Neural cell (in vitro differentiated cells): ENCODE results near the gene ZHX3. TPM values are rescaled to one million over a fixed set of nuclear protein-coding genes. Genes with fewer than 3 reads are reported as not detected.

Experiments
- H2AFZ ChIP-seq: fragments of 200-600, 300-800 bp; sonication (generic), shearing (Covaris generic); 2 replicates; pipeline ENCODE4 v1.6.0; 2014; ENCODE audit warnings: low read depth, mild to moderate bottlenecking, antibody characterized with exemption, low read length, moderate library complexity
- H3F3A ChIP-seq: fragments of 200-600 bp; shearing (Covaris generic); 2 replicates; pipeline ENCODE4 v1.6.1; 2016; ENCODE audit warnings: mild to moderate bottlenecking, moderate library complexity, mixed read lengths, antibody characterized with exemption, low read length; ENCODE audit not compliant: insufficient read depth, poor library complexity, severe bottlenecking
- H3K27ac ChIP-seq: fragments of 200-600, 300-800 bp; sonication (generic), shearing (Covaris generic); 2 replicates; pipeline ENCODE4 v1.5.1; 2014; ENCODE audit warnings: mild to moderate bottlenecking, low read length, moderate library complexity
- H3K27me3 ChIP-seq: fragments of 300-800, 200-600 bp; sonication (generic), shearing (Covaris generic); 2 replicates; pipeline ENCODE4 v1.6.0; 2014; ENCODE audit warnings: mild to moderate bottlenecking, low read depth, low read length, moderate library complexity; ENCODE audit not compliant: insufficient read depth
- H3K36me3 ChIP-seq: fragments of 300-800, 200-600 bp; sonication (generic), shearing (Covaris generic); 2 replicates; pipeline ENCODE4 v1.5.1; 2014; ENCODE audit warnings: mild to moderate bottlenecking, antibody characterized with exemption, low read length, moderate library complexity; ENCODE audit not compliant: insufficient read depth
- H3K4me2 ChIP-seq: fragments of 300-800, 200-600 bp; sonication (generic), shearing (Covaris generic); 2 replicates; pipeline ENCODE4 v1.6.0; 2014; ENCODE audit warnings: mild to moderate bottlenecking, low read length
- H3K4me3 ChIP-seq: fragments of 300-800, 200-600 bp; sonication (generic), shearing (Covaris generic); 2 replicates; pipeline ENCODE4 v1.5.1; 2014; ENCODE audit warnings: mild to moderate bottlenecking, low read length, moderate library complexity
- H3K79me2 ChIP-seq: fragments of 200-600 bp; shearing (Covaris generic); replicated peaks from 2 replicates; pipeline ENCODE4 v1.6.0; 2014; ENCODE audit warnings: mild to moderate bottlenecking, low read length, moderate library complexity; ENCODE audit not compliant: insufficient read depth
- H3K9ac ChIP-seq: fragments of 300-800, 200-600 bp; sonication (generic), shearing (Covaris generic); 2 replicates; pipeline ENCODE4 v1.6.1; 2016; ENCODE audit warnings: mild to moderate bottlenecking, low read length, mixed read lengths
- H3K9me2 ChIP-seq: fragments of 200-600 bp; shearing (Covaris generic); 2 replicates; pipeline ENCODE4 v1.6.1; 2016; ENCODE audit warnings: mild to moderate bottlenecking, low read length, mixed read lengths; ENCODE audit not compliant: insufficient read depth
- H3K9me3 ChIP-seq: fragments of 200-600, 300-800 bp; sonication (generic), shearing (Covaris generic); 2 replicates; pipeline ENCODE4 v1.6.1; 2016; ENCODE audit warnings: mild to moderate bottlenecking, mixed run types, low read length, moderate library complexity, mixed read lengths
- H4K20me1 ChIP-seq: fragments of 200-600 bp; shearing (Covaris generic); 2 replicates; pipeline ENCODE4 v1.6.1; 2016; ENCODE audit warnings: mild to moderate bottlenecking, mixed run types; ENCODE audit not compliant: insufficient read depth
- EP300 ChIP-seq: fragments of 450-650 bp; conservative IDR thresholded peaks from 2 replicates; pipeline ENCODE4 v1.6.1; 2014; ENCODE audit warnings: antibody characterized with exemption, mild to moderate bottlenecking, moderate library complexity; ENCODE audit not compliant: poor library complexity, severe bottlenecking
- EZH2 ChIP-seq: fragments of 200-600, 300-800 bp; shearing (Covaris generic), sonication (generic); IDR thresholded peaks from 2 replicates; pipeline ENCODE4 v1.6.1; 2014; ENCODE audit warnings: antibody characterized with exemption, low read length, borderline replicate concordance, mild to moderate bottlenecking; ENCODE audit not compliant: insufficient read depth, poor library complexity, severe bottlenecking
- MXI1 ChIP-seq: fragments of 450-650 bp; conservative IDR thresholded peaks from 2 replicates; pipeline ENCODE4 v1.6.1; 2014; ENCODE audit warnings: antibody characterized with exemption, mild to moderate bottlenecking; ENCODE audit not compliant: poor library complexity, severe bottlenecking
- POLR2AphosphoS5 ChIP-seq: IDR thresholded peaks from 2 replicates; pipeline ENCODE4 v1.6.1; 2012
- RAD21 ChIP-seq: fragments of 450-650 bp; conservative IDR thresholded peaks from 2 replicates; pipeline ENCODE4 v1.6.1; 2014; ENCODE audit warnings: antibody characterized with exemption, mild to moderate bottlenecking, moderate library complexity
- REST ChIP-seq: IDR thresholded peaks from 2 replicates; pipeline ENCODE4 v1.6.1; 2012; ENCODE audit warnings: borderline replicate concordance
- SMC3 ChIP-seq: fragments of 450-650 bp; conservative IDR thresholded peaks from 2 replicates; pipeline ENCODE4 v1.6.1; 2014; ENCODE audit warnings: antibody characterized with exemption, mild to moderate bottlenecking, moderate library complexity; ENCODE audit not compliant: poor library complexity
- TAF1 ChIP-seq: IDR thresholded peaks from 2 replicates; pipeline ENCODE4 v1.6.1; 2012; ENCODE audit warnings: low read depth
- polyA plus RNA-seq: library from polyadenylated mRNA; depleted of rRNA; stranded (reverse); fragments of >200 nt; gene quantifications from 2 replicates; pipeline ENCODE4 v1.2.3, GENCODE V29; 2014
- TF ChIP-seq, protein P1 (sequence below): fragments of 450-650 bp; IDR thresholded peaks from 2 replicates; pipeline ENCODE4 v1.5.1; 2014; ENCODE audit warnings: antibody characterized with exemption, mild to moderate bottlenecking, moderate library complexity; ENCODE audit not compliant: poor library complexity, severe bottlenecking

ZHX3 gene
- polyA plus RNA-seq, 1 donor from 2014 or later = 10.3 TPM

DNA sequence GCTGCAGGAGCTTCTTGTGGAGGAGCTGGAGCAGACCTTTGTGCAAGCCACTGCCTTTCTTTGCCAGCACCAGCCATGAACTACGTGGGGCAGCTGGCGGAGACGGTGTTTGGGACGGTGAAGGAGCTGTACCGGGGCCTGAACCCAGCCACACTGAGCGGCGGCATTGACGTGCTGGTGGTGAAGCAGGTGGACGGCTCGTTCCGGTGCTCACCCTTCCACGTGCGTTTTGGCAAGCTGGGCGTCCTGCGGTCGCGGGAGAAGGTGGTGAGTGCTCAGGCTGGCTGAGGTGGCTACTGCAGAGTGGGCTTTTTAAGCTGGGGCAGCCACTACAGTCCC is 28.2 kb upstream of the ZHX3 start:
- no peak overlapping the region for H2AFZ ChIP-seq
- no peak for TF ChIP-seq SMC3
- no peak for TF ChIP-seq POLR2AphosphoS5
- TF ChIP-seq EZH2 = no peak
- no peak for TF ChIP-seq EP300
- TF ChIP-seq MXI1 = no peak
- no peak for TF ChIP-seq TAF1
- TF ChIP-seq REST = no peak
- no peak for TF ChIP-seq RAD21
- TF ChIP-seq, protein P1, sequence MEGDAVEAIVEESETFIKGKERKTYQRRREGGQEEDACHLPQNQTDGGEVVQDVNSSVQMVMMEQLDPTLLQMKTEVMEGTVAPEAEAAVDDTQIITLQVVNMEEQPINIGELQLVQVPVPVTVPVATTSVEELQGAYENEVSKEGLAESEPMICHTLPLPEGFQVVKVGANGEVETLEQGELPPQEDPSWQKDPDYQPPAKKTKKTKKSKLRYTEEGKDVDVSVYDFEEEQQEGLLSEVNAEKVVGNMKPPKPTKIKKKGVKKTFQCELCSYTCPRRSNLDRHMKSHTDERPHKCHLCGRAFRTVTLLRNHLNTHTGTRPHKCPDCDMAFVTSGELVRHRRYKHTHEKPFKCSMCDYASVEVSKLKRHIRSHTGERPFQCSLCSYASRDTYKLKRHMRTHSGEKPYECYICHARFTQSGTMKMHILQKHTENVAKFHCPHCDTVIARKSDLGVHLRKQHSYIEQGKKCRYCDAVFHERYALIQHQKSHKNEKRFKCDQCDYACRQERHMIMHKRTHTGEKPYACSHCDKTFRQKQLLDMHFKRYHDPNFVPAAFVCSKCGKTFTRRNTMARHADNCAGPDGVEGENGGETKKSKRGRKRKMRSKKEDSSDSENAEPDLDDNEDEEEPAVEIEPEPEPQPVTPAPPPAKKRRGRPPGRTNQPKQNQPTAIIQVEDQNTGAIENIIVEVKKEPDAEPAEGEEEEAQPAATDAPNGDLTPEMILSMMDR = no peak
- no peaks in the 10 kb centered on the region for H4K20me1 ChIP-seq
- no peak overlapping the region for H3K27ac ChIP-seq
- no peaks in the 10 kb centered on the region for H3K9me3 ChIP-seq
- H3K4me3 ChIP-seq = no peak overlapping the region
- H3K9me2 ChIP-seq = no peaks in the 10 kb centered on the region
- no peak overlapping the region for H3K9ac ChIP-seq
- no peaks in the 10 kb centered on the region for H3F3A ChIP-seq
- H3K36me3 ChIP-seq = no peaks in the 10 kb centered on the region
- no peak overlapping the region for H3K4me2 ChIP-seq
- H3K27me3 ChIP-seq = no peaks in the 10 kb centered on the region
- H3K79me2 ChIP-seq = no peaks in the 10 kb centered on the region

DNA sequence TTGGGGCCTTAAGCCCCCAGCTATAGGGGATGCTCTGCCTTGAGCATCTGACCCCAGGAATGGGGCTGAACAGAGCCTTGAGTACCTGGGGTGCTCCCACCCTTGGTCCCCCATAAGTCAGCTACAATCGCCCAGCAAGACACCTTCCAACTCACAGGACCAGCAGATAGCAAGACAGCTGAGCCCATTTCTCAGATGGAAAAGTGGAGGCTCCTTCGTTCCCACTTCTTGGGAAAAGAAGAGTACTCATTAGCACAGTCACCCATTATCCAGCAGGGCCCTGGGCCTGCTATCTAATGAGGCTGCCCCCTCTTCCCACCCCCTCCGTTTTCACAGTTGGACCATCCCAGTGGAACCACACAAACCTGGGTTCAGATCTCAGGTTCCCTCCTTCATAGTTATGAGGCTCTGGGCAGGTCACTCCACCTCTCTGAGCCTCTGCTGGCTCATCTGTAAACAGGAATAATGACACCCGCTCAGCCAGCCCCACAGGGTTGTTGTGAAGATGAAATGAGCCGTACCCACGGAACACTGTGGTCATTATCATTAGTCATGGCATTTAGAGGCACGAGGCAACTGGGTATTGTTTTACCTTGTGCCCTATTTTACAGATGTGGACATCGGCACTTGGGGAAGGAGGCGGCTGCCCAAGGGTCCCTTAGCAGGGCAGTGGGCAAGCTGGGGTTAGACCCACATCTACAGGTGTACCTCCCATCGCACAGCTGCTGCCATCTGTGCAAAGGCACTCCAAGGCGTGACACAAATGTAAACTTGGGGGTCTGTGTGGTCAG is 27.6 kb upstream of the ZHX3 start:
- H2AFZ ChIP-seq = no peak overlapping the region
- no peak overlapping the region for H3K9ac ChIP-seq
- H3K27ac ChIP-seq = no peak overlapping the region
- no peaks in the 10 kb centered on the region for H4K20me1 ChIP-seq
- no peak overlapping the region for H3K4me3 ChIP-seq
- no peak overlapping the region for H3K4me2 ChIP-seq
- no peaks in the 10 kb centered on the region for H3K27me3 ChIP-seq
- H3K79me2 ChIP-seq = no peaks in the 10 kb centered on the region
- no peaks in the 10 kb centered on the region for H3K36me3 ChIP-seq
- no peaks in the 10 kb centered on the region for H3K9me2 ChIP-seq
- H3K9me3 ChIP-seq = no peaks in the 10 kb centered on the region
- H3F3A ChIP-seq = no peaks in the 10 kb centered on the region
- TF ChIP-seq REST (no peak), TAF1 (no peak), SMC3 (no peak), EP300 (no peak)
- TF ChIP-seq, protein P1 = no peak
